ENCODE measurements around the gene SORBS1. TPM values are rescaled to one million over a fixed set of nuclear protein-coding genes. Genes with fewer than 3 reads are reported as not detected.

Gene SORBS1
- total RNA-seq, 1 experiment from 2014 or later = 39.9 TPM

GRCh38 chr10:95364342-95364741, 196.8 kb downstream of the SORBS1 start:
- ChIA-PET POLR2A (no interaction called here), CTCF (interaction anchor here (1.3 to 8.2 kb wide), 22 partner anchors 10 to 736 kb away, joined by 3 to 69 read pairs (median 6); no protein-coding TSS in a partner anchor)
- Mint-ChIP-seq H3K9me3 (no peaks in the 10 kb centered on the region), H3K4me1 (peaks cover 22% of the 10 kb centered on the region), H3K4me3 (no peak overlapping the region), H3K27ac (no peak overlapping the region), H3K36me3 (no peaks in the 10 kb centered on the region), H3K27me3 (ENCODE audit: low read depth) (no peaks in the 10 kb centered on the region)
- TF ChIP-seq TCF7 (CRISPR knock-in tag; IDR thresholded peaks at IDR 0.05; ENCODE audit: low read depth) (no peak), SOX15 (CRISPR knock-in tag; IDR thresholded peaks at IDR 0.05) (no peak)
- no peak for ATAC-seq
- DNase-seq (ENCODE audit: low spot score) = no peak

GRCh38 chr10:95363303-95363912, 197.8 kb downstream of the SORBS1 start:
- H3K4me3 Mint-ChIP-seq = no peak overlapping the region
- POLR2A ChIA-PET = interaction anchor here (1.6 kb wide), 1 partner anchor 116 kb away, joined by 4 read pairs; no protein-coding TSS in a partner anchor
- ATAC-seq = peak; percentile 60
- H3K36me3 Mint-ChIP-seq = no peaks in the 10 kb centered on the region
- H3K27ac Mint-ChIP-seq = no peak overlapping the region; the same call in 1 of the 2 replicates
- DNase-seq (ENCODE audit: low spot score) = no peak
- peaks cover 22% of the 10 kb centered on the region for H3K4me1 Mint-ChIP-seq
- no peaks in the 10 kb centered on the region for H3K27me3 Mint-ChIP-seq (ENCODE audit: low read depth)
- no peaks in the 10 kb centered on the region for H3K9me3 Mint-ChIP-seq
- CTCF ChIA-PET = interaction anchor here (0.5 to 8.2 kb wide), 45 partner anchors 10 to 735 kb away, joined by 3 to 69 read pairs (median 5); partner anchors contain the start of gene TCTN3
- peak; percentile 75 for TF ChIP-seq CTCF (IDR thresholded peaks at IDR 0.05)
- no peak for TF ChIP-seq IRF2 (CRISPR knock-in tag; IDR thresholded peaks at IDR 0.05; ENCODE audit: borderline replicate concordance, low read depth)

- peak; percentile 40 for ATAC-seq
- H3K27ac Mint-ChIP-seq = peak overlapping the region; percentile 41
- no peak for DNase-seq (ENCODE audit: low spot score)
- H3K4me1 Mint-ChIP-seq = peaks cover 22% of the 10 kb centered on the region
- no peak for TF ChIP-seq FOXJ3 (CRISPR knock-in tag; IDR thresholded peaks at IDR 0.05; ENCODE audit: borderline replicate concordance)
- no peak for TF ChIP-seq NR1H2 (CRISPR knock-in tag; IDR thresholded peaks at IDR 0.05)
- TF ChIP-seq ATF3 (CRISPR knock-in tag; conservative IDR thresholded peaks at IDR 0.05) = no peak
- no peak for TF ChIP-seq RORB (CRISPR knock-in tag; IDR thresholded peaks at IDR 0.05)
- TF ChIP-seq ZNF416 (CRISPR knock-in tag; IDR thresholded peaks at IDR 0.05) = no peak
- TF ChIP-seq ETV6 (CRISPR knock-in tag; IDR thresholded peaks at IDR 0.05) = no peak
- TF ChIP-seq ELF4 (CRISPR knock-in tag; IDR thresholded peaks at IDR 0.05; ENCODE audit: low read depth) = no peak
- TF ChIP-seq NR2C2 (CRISPR knock-in tag; IDR thresholded peaks at IDR 0.05) = no peak
- TF ChIP-seq OVOL2 (CRISPR knock-in tag; IDR thresholded peaks at IDR 0.05; ENCODE audit: borderline replicate concordance) = no peak
- TF ChIP-seq RELA (CRISPR knock-in tag; IDR thresholded peaks at IDR 0.05; ENCODE audit: borderline replicate concordance) = no peak
- TF ChIP-seq ATF6 (CRISPR knock-in tag; IDR thresholded peaks at IDR 0.05) = no peak
- no peak for TF ChIP-seq ZNF263 (CRISPR knock-in tag; IDR thresholded peaks at IDR 0.05; ENCODE audit: low read depth)
- TF ChIP-seq TP53 (CRISPR knock-in tag; IDR thresholded peaks at IDR 0.05) = no peak
- no peak for TF ChIP-seq ZNF671 (CRISPR knock-in tag; IDR thresholded peaks at IDR 0.05)
- TF ChIP-seq TEAD4 (CRISPR knock-in tag; IDR thresholded peaks at IDR 0.05) = no peak
- ChIA-PET CTCF (interaction anchor here (0.7 to 8.2 kb wide), 11 partner anchors 13 to 730 kb away, joined by 3 to 69 read pairs (median 5); partner anchors contain the start of gene TCTN3), POLR2A (no interaction called here)
- no peak overlapping the region for H3K4me3 Mint-ChIP-seq
- peaks cover 8% of the 10 kb centered on the region; the same call in 1 of the 2 replicates for H3K36me3 Mint-ChIP-seq
- H3K9me3 Mint-ChIP-seq = no peaks in the 10 kb centered on the region
- H3K27me3 Mint-ChIP-seq (ENCODE audit: low read depth) = no peaks in the 10 kb centered on the region
Measured at GRCh38 chr10:95360122-95360714, 201.0 kb downstream of the SORBS1 start.

All from WTC11 (cell line).